HG03196 (cell line): ENCODE data around the gene SLC38A2.

Experiments used
- ATAC-seq: cut with Tn5 transposase; IDR thresholded peaks from one replicate; pipeline ENCODE4 v1.9.1; 2021; ENCODE audit not compliant: unreplicated experiment

Gene SLC38A2

DNA sequence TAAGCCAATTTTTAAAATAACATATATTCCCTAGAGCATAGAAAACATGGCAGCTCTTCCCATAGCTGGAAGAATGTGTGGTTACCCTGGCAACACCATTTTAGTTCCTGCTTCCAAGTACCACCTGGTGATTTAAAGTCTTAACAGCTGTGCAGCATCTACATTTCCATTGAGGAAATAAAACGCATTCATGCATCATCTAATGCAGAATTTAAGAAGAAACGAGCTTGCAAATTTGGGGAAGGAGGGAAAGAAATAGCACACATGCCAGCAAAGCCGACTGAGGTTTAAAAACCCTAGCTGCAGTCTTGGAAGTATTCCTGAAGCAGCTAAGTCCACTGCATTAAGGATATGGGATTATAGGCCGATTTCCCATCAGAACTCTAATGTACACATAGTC lies 22.8 kb upstream of the SLC38A2 start:
- ATAC-seq, result no peak

DNA sequence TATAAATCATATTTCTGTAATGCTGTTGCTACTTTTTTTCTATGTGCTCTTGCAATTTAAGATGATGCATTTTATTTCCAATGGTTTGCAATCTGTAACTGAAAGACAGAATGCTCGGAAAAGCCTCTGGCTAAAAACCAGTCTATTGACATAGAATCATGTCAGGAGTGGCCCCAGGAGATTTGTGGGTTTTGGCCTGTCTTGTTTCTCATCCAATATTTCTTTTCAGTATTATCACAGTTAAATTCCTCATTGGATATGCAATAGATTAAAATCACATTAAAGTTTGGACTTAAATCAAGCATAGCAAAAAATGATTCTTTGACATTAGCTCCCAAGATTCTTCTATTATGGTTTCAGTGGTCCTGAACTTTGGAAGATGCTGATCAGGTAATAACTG lies 19.1 kb upstream of the SLC38A2 start:
- ATAC-seq, result no peak

DNA sequence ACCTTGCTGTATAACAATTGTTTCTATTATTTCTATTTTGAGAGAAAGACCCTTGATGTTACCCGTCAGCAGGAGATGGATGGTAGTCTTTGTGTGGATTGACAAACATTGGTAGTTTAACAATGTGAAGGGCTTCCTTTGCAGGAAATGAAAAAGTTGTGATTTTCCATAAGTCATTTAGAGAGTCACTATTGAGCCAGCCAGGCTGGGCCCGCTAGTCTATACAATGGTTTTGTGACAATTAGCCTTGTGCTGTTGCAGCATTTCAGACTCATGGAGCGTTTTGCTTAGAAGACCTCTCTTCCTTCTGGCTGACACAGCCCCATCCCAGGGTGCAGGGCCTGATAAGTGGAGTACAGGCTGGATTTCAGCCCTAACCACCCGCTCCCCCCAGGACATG lies 18.3 kb upstream of the SLC38A2 start:
- ATAC-seq, result no peak

DNA sequence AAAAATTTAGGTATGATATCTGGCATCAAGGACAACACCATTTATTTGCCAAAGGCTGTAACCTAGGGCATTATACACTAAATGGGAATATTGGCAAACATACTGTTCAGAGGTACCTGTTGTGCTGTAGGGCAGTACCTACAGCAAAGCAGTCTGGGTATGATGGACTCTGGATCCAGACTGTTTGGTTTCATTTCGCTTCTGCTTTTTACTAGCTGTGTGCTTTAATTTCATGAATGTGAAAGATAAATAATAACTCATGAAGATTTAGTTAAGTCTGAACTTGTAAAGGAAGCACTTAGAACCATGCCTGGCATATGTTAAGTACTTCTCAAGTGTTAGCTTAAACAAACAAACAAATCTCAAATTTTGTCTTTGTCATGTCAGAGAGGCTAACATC lies 17.7 kb upstream of the SLC38A2 start:
- ATAC-seq, result no peak

DNA sequence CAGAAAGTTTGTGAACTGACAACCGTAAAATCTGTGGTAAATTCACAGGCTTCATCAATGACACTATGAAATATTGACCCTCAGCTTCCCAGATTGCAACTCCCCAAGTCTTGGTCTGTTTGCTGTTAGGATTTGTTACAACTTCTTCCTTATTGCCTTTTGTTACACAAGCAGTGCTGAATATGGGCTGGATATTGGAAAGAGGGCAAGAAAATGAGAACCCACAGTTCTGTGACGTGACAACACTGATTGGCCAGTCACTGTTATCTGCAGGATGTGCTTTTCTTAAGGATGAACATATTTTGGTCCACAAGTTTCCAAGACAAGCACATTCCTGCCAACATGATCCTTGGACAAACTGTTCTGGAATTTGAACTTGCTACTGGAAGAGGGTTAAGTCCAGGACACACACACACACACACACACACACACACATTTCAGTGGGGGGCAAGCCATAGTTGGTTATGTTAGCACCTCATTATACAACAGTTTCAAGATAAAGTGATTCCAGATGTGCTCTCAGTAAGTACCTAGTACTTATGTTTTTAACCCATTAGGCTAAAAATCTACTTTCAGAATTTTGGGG lies 16.6 kb upstream of the SLC38A2 start:
- no peak for ATAC-seq

DNA sequence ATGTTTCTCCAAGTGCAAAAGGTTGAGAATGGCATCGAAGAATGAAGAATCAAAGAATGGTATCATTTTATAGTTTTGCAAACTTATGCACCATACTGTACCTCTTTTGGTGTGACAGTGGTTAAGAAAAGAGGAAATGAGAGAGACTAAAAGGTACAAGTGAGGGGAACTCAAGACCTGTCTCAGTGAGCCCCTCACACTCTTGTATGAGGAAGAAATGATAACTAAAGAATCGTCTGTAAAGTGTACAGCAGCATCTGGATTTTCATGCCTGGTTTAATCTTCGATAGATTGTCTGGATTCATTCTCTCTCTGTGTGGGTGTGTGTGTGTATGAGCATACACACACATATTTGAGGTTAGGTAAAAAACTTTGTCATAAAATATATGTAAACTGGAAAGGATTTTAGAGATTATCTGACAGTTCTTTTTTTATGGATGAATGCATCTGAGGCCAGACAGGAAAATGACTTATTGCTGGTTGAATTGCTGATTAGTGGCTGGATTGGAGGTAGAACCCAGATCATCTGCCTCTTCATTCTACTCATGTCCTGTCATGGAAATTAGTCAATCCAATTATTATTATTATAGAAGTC lies 16.0 kb upstream of the SLC38A2 start:
- peak; percentile 57 for ATAC-seq

DNA sequence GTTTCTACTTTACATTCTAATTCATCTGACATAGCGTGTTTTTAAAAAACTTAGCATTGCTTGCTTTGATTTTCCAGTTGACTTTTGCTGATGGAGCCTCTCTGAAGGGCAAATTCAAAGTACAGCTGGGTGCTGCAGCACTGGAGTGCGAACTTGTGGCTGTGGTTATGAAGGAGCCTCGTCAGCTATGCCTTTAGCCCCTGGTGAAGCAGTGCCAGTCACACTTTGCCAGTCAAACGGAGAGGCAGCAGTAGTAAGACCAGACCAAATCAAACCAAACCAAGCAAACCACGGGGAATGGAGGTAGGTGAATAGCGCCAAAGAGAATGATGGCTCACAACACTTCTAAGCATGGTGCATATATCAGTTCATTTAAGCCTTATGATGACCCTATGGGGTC lies 15.1 kb upstream of the SLC38A2 start:
- ATAC-seq, result no peak

DNA sequence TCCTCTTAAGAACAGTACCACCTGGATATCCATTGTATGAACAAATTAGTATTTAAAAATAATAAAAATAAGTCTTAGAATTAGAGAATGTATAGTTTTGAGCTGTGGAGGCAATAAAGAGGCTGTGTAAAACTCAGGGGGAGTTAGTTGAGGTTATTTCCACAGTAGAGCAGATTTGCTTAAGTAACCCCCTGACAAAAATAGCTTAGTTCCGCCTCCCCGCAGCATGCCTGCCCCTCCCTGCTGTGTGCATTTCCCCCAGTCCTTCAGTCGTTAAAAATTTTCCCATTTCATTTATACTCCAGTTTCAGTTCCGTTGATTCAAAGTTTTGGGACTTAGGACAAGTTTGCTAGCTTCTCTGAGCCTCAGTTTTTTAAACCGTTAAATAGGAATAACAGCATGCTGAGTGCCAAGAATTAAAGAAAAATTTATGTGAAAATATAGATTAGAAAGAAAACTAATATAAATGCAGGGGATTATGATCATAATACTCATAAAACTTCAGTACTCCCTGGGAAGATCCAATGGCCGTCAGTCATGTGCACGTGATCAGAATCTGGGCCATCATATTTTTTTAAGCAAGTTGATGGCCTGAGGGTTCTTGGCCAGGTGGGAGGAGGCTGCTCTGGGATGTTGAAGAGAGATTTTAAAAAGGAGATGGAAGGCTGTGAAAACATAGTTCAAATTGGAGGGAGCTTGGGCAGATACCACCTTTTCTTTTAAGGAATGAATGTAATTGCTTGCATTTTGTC lies 14.5 kb upstream of the SLC38A2 start:
- ATAC-seq, result peak; percentile 32

DNA sequence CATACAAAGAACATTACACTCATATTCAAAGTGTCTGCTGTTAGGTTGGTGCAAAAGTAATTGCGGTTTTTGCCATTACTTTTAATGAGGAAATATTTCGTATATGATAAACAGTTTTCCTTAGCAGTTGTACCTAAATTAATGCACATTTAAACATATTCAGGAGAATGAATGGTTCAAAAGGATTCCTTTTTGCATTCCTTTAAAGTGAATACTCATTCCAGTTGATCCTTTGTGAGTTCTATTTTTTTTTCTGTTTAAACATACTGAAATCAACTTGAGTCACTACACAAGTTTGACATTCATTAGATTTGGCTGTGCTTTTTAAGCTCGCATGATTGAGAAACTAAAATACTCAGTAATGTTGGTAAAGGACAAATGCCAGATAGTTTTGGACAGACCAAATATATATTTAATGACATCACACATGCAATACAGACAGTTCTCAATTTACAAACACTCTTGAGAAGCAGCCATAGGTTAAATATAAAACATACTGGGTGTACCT lies 13.8 kb upstream of the SLC38A2 start:
- ATAC-seq, result no peak

DNA sequence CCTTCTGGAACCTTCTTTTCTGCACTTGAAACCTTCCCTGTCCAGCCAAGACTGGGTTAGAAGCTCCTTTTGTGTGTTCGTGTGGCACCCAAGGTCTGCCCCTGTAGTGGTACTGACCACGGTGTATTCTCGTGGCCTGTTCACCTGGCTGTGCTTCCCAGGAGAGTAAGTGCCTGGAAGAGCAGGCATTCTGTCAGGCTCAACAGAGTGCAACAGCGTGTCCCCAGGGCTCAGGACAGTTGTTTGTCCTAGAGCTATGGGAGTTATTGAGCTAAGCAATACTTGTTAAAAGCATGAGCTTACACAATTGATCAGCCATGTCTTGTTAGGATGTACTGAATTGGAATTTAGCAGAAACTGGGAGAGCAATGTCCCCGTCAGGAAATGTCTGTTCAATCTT lies 12.9 kb upstream of the SLC38A2 start:
- ATAC-seq, result no peak

DNA sequence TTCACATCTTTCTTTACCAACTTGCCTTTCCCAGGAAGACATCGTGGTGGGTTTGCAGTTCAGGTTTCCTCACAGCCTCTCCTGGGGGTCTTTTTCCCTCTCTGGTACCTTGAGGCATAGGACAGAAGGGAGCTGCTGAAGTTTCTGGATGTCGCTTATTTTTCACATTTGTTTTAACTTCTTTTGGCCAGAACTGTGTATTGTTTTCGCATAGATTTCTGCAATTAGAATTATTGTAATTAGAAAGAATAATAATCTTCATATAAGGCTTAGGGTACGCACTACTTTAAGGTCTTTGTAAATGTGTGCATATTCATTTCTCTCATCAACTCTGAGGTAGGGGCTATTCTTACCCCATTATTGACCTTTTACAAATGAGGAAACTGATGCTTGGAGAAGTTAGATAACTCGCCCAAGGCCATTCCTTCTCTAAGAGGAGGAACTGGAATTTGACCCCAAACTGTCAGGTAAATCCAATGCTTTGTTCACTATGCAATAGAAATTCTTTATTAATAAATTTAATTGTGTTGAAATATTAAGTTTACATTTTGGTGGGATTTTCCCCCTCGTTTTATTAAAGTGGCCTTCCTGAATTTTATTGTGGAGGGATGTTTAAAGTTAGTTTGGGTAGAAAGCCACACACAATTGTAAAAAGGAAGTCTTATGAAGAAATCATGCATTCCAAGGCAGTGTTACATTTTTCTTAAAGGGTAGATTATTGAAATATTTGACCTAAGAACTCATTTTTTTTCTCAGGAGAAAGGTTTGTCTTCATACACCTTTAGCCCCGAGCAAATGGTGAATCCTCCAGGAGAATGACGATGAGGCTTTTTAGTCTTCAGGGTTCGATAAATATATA lies 12.1 kb upstream of the SLC38A2 start:
- ATAC-seq, result no peak

DNA sequence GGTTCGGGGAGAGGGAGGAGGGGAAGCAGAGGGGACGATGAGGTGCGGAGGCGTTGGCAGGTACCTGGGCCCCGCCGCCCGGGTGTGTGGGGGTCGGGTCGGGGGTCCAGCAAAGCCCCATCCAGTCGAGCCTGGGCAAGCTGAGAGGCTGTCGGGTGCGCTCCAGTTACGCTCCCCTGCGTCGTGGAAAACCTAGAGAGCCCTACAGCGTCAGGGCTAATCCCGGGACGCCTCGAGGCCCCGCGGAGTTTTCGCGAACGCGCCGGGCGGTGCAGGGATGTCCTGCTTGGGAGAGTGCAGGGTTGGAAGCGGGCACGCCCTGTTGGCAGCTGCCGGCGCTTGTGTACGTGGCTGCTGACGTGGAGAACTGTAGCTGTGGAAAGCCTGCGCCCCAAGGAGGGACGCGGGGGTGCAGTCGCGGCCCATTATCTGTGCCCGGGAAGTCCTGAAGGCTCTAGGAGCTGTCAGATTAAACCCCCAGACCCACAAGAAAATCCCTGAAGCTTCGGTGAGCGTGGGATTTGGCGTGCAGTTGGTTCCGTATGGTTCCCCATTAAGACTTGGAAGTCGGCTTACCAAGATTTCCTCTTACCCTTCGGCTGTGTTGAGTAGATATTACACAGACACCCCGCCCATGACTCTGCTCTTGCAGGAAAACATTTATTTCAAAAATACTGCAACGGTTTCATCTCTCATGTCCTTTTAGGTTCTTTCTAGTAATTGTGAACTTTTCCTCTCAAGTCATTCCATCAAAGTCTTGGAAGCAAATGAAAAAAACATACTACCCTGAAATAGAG lies 11.3 kb upstream of the SLC38A2 start:
- ATAC-seq, result peak; percentile 20

DNA sequence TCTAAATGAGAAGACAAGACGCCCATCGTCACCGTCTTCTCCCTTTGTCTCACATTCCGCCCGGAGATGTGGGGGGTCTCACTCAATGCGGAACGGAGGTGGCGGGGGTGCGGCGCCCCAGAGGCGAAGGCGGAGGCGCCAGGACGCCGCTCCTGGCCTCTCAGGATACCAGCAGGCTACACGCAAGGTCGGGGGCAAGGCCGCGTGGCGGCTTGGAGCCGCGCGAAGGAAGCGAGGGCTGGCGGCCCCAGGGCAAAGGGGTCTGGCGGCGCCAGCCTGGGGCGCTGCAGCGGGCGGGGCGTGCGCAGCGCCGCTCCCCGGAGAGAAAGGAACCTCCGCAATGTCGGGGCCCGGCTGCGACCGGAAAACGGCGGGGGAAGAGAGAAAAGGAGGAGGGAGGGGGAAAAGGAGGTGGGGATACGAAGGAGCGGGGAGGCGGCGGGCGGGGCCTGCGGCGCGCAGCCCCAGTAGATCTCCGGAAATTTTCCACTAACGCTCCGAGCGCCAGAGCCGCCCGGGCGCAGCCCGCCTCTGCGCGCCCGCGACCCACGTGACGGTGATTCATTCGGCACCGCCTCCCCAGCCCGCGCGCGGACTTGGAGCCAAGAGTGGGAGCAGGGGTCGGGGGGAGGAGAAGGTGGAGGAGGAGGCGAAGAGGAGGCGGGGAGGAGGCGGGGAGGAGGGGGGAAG lies 10.5 kb upstream of the SLC38A2 start:
- peak; percentile 74 for ATAC-seq

DNA sequence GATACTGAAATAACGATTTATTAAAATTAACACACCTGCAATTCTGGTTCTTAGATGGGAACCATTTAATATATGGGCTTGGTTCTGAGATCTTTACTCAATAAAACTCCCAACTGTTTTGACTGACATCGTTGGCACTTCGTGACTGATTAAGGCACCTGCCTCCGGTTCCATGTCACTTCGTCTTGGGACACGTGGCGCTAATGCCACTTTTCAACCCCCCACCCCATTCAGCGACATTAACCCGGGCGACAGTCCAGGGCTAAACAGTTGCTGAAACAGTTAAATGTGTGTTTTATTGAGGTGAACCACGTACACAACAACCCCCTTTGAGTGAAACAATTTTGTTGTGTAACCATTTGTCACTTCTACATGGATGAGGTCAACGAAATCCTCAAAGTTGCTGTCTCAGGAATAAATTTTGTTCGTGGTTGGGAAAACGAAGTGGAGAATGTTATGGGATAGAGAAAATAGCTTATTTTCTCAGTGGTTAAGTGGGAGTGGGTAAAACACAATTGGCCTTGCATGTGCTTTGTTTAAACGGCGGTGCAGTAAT lies 9.9 kb upstream of the SLC38A2 start:
- no peak for ATAC-seq

DNA sequence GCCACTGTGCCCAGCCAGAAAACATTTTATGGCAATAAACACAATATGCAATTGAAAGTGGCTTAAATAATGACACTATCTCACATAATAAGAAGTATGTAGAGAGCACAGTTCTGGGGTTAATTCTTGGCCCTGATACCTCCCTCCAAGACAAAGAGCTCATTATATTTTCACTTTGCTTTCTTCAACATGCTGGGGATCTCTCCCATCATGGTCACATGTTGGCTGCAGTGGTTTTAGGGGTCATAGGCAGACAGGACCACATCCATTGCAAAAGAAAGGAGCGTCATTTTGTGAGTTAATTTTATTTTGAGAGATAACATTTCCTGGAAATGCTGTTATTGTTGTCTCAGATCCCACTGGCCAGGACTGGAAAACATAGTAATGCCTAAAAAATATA lies 8.3 kb upstream of the SLC38A2 start:
- ATAC-seq, result no peak

DNA sequence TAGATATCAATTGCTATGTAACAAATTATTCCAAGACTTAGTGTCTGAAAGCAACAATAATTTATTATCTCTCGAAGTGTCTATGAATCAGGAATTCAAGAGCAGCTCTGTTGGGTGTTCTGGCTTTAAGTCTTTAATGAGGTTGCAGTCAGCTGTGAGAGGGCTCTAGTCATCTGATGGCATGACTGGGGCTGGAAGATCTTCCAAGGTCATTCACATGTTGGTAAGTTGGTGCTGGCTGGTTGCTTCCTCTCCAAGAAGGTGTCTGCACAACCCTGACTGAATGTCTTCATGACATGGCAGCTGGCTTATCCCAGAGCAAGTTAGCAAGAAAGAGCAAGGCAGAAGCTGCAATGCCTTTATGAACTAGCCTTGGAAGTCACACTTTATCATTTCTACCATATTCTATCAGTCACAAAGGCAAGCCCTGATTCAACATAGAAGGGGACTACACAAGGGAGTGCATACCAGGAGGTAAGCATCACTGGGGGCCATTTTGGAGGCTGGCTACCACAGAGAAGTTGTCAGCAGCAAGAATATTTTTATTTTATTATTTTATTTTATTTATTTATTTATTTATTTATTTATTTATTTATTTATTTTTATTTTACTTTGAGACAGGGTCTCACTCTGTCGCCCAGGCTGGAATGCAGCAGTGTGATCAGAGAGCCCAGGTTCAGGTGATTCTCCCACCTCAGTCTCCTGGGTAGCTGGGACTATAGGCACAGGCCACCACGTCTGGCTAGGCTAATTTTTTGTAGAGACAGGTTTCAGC lies 7.6 kb upstream of the SLC38A2 start:
- no peak for ATAC-seq

DNA sequence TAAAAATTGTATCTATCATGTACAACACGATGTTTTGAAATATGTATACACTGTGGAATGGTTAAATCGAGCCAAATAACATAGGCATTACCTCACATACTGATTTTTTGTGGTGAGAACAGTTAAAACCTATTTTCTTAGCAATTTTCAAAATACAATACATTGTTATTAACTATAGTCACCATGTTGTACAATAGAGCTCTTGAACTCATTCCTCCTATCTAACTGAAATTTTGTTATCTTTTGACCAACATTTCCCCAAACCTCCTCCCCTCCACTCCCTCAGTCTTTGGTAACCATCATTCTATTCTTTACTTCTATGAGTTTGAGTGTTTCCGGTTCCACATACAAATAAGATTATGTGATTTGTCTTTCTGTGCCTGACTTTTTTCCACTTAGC lies 6.8 kb upstream of the SLC38A2 start:
- ATAC-seq, result no peak

DNA sequence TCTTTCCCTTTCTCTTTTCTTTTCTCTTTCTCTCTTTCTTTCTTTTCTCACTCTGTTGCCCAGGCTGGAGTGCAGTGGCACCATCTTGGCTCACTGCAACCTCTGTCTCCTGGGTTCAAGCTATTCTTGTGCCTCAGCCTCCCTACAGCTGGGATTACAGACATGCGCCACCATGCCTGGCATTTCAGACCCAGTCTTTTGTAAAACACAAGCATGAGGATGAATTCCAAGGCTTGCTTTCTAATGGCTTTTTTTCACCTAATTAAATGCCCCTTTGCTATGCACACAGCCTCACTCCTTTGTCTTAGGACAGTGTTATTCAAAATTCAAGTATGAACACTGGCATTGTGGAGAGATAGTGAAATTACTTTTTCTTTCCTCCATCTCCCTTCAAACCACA lies 6.0 kb upstream of the SLC38A2 start:
- ATAC-seq, result no peak

DNA sequence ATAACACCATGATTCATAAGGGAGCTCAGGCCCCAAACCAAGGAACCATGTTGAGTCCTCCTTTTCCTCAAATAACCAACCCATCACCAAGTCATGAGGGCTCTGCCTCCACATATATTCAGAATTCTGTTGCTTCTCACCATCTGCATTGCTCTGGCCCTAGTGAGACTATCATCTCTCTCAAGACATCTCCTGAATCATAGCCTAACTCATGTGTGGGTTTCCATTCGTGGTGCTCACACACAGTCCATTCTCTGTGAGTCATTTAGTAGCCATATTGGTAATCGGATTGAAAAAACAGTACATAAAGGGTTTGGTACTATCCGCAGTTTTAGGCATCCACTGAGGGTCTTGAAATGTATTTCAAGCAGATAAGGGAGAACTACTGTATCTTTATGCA lies 5.1 kb upstream of the SLC38A2 start:
- no peak for ATAC-seq
